Gastroesophageal sphincter (tissue), 4 donors: ENCODE results near the gene SMG6. TPM values are rescaled to one million over a fixed set of nuclear protein-coding genes. Genes with fewer than 3 reads are reported as not detected.

Source experiments
- ATAC-seq: fragments of 150-250 bp; one replicate; pipeline ENCODE4 v1.9.1; 2016; ENCODE audit warnings: mild to moderate bottlenecking, moderate library complexity
- H3K27ac ChIP-seq, 4 donors: fragments of 200-600 bp; sonication (generic) in 3 of 4; 1 replicate in 3 of 4; 2 replicates in 1 of 4; pipeline ENCODE4 v1.5.1; 2016 to 2019
- H3K27me3 ChIP-seq: fragments of 200-600 bp; sonication (generic); one replicate; pipeline ENCODE4 v1.5.1; 2019
- H3K36me3 ChIP-seq, 2 donors: fragments of 200-600 bp; sonication (generic); one replicate each; pipeline ENCODE4 v1.5.1; 2019; ENCODE audit warnings: control low read depth in 1 of 2
- H3K4me1 ChIP-seq, 3 donors: fragments of 200-600 bp; sonication (generic); 1 replicate in 2 of 3; 2 replicates in 1 of 3; pipeline ENCODE4 v1.5.1; 2016 to 2019; ENCODE audit warnings: control low read depth in 2 of 3
- H3K4me3 ChIP-seq, 2 donors: fragments of 200-600 bp; sonication (generic); one replicate each; pipeline ENCODE4 v1.5.1; 2019; ENCODE audit warnings: mild to moderate bottlenecking in 1 of 2, moderate library complexity in 1 of 2
- H3K9me3 ChIP-seq, 3 donors: fragments of 200-600 bp; sonication (generic); one replicate each; pipeline ENCODE4 v1.5.1; 2017 to 2019; ENCODE audit warnings: control low read depth in 2 of 3
- EP300 ChIP-seq: sonication (generic); formaldehyde crosslinking; IDR thresholded peaks from one replicate; pipeline ENCODE4 v1.6.1; 2017; ENCODE audit warnings: antibody characterized with exemption, mild to moderate bottlenecking
- POLR2A ChIP-seq, 2 donors: fragments of 450-650 bp; IDR thresholded peaks; one replicate each; pipeline ENCODE4 v1.6.1; 2017; ENCODE audit warnings: antibody characterized with exemption in 2 of 2, mild to moderate bottlenecking in 2 of 2, moderate library complexity in 1 of 2
- POLR2AphosphoS5 ChIP-seq: sonication (generic); formaldehyde crosslinking; IDR thresholded peaks from one replicate; pipeline ENCODE4 v1.6.1; 2017; ENCODE audit warnings: antibody characterized with exemption
- WGBS, 2 donors: methylation state at CpG; one replicate each; pipeline ENCODE4 v1.1.5; 2018; ENCODE audit warnings: low coverage in 1 of 2; 5-methylcytosine and 5-hydroxymethylcytosine counted together
- total RNA-seq, 4 donors: library from RNA; depleted of rRNA; stranded (reverse); fragments of >200 nt; gene quantifications; one replicate each; pipeline ENCODE4 v1.1.0, GENCODE V29; 2016
- TF ChIP-seq, protein P1 (sequence below), 4 experiments: fragments of 200-600 bp in 2 of 4; fragments of 450-650 bp in 2 of 4; sonication (generic) in 1 of 4; IDR thresholded peaks; one replicate each; pipeline ENCODE4 v1.5.1; 2017 to 2019; ENCODE audit warnings: antibody characterized with exemption in 4 of 4, mild to moderate bottlenecking in 2 of 4, moderate library complexity in 2 of 4

The SMG6 gene
- total RNA-seq, 4 donors from 2014 or later = 27.2 to 75.5 (median 43.9) TPM

- peaks cover 25 to 73% (median 37%) of the 10 kb centered on the region in 3 donors for H3K4me1 ChIP-seq
- WGBS, 2 donors = 42 to 66% methylated on average over 9 to 10 of the region's 10 CpGs
Measured at GRCh38 chr17:2212400-2212981, 91.1 kb downstream of the SMG6 start.

DNA sequence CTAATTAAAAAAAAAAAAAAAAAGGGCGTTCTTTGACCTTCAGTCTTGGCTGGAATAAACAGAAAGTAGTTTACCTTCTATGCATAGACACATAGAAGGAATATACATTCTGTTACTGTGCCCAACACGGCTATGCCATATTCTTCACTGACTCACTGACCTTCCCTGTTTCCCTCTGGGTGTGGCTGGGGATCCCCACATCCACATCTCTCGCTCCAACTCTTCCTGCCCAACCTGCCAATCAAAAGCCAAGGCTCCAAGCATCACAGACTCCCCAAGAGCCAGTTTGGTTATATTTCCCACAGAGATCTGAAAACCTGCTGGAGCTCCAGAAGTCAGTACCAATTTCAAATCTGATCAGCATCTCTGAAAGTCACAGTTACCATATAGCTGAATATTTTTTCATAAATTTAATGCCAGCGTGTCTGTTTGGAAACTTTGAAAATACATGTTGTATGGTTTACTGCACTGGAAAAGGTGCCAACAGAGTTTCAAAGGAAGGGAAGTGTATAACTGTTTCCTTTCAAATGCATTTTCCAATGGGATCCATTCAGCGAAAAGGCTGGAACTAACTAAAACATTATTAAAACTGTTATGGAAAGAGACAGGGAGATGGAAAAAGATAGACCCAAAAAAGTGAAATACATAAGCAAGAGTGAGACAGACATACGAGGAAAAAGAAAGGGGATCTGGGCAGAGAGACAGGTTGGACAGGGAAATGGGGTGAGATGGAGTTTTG, 91.8 kb downstream of the SMG6 start:
- no peak for TF ChIP-seq POLR2A (IDR thresholded peaks at IDR 0.05)
- TF ChIP-seq, protein P1, sequence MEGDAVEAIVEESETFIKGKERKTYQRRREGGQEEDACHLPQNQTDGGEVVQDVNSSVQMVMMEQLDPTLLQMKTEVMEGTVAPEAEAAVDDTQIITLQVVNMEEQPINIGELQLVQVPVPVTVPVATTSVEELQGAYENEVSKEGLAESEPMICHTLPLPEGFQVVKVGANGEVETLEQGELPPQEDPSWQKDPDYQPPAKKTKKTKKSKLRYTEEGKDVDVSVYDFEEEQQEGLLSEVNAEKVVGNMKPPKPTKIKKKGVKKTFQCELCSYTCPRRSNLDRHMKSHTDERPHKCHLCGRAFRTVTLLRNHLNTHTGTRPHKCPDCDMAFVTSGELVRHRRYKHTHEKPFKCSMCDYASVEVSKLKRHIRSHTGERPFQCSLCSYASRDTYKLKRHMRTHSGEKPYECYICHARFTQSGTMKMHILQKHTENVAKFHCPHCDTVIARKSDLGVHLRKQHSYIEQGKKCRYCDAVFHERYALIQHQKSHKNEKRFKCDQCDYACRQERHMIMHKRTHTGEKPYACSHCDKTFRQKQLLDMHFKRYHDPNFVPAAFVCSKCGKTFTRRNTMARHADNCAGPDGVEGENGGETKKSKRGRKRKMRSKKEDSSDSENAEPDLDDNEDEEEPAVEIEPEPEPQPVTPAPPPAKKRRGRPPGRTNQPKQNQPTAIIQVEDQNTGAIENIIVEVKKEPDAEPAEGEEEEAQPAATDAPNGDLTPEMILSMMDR (IDR thresholded peaks at IDR 0.05) = no peak
- TF ChIP-seq POLR2AphosphoS5 = no peak
- no peak overlapping the region for H3K4me3 ChIP-seq
- no peaks in the 10 kb centered on the region for H3K9me3 ChIP-seq
- no peak for ATAC-seq
- no peaks in the 10 kb centered on the region for H3K27me3 ChIP-seq
- H3K27ac ChIP-seq = peak overlapping the region; percentile 80 to 96 (median 88)
- peaks cover 25 to 77% (median 37%) of the 10 kb centered on the region in 3 donors for H3K4me1 ChIP-seq
- 80 to 81% methylated on average over 4 to 6 of the region's 6 CpGs for WGBS, 2 donors
- H3K36me3 ChIP-seq = no peaks in the 10 kb centered on the region

More at GRCh38 chr17:2212400-2212981, 91.1 kb downstream of the SMG6 start:
- no peaks in the 10 kb centered on the region for H3K9me3 ChIP-seq
- peak; percentile 76 for ATAC-seq
- no peaks in the 10 kb centered on the region for H3K27me3 ChIP-seq
- no peaks in the 10 kb centered on the region for H3K36me3 ChIP-seq
- peak overlapping the region; percentile 80 to 96 (median 88) for H3K27ac ChIP-seq
- TF ChIP-seq POLR2AphosphoS5 (peak; percentile 76), POLR2A (IDR thresholded peaks at IDR 0.05) (no peak)
- no peak overlapping the region for H3K4me3 ChIP-seq

GRCh38 chr17:2210726-2211125, 92.9 kb downstream of the SMG6 start:
- no peak for TF ChIP-seq POLR2AphosphoS5
- TF ChIP-seq, protein P1 (IDR thresholded peaks at IDR 0.05) = no peak
- no peak for TF ChIP-seq POLR2A (IDR thresholded peaks at IDR 0.05)
- no peak for TF ChIP-seq EP300
- Histone ChIP-seq H3K36me3 (no peaks in the 10 kb centered on the region), H3K9me3 (no peaks in the 10 kb centered on the region), H3K4me1 (peaks cover 22 to 77% (median 28%) of the 10 kb centered on the region in 3 donors), H3K27me3 (no peaks in the 10 kb centered on the region), H3K4me3 (no peak overlapping the region), H3K27ac (peak overlapping the region in 2 of 4 donors; percentile 80 to 86)
- WGBS, 2 donors = 89% methylated on average over 2 of the region's 2 CpGs; no CpG with 5 or more reads in 1 of the 2 donors
- no peak for ATAC-seq

GRCh38 chr17:2207815-2208515, 95.6 kb downstream of the SMG6 start:
- H3K27me3 ChIP-seq = no peaks in the 10 kb centered on the region
- H3K4me1 ChIP-seq = peaks cover 5 to 57% (median 11%) of the 10 kb centered on the region in 3 donors
- H3K27ac ChIP-seq = peak overlapping the region; percentile 17 to 55 (median 42)
- 60 to 81% methylated on average over 4 to 6 of the region's 12 CpGs for WGBS, 2 donors
- TF ChIP-seq EP300 (no peak), POLR2A (IDR thresholded peaks at IDR 0.05) (no peak), POLR2AphosphoS5 (no peak)
- TF ChIP-seq, protein P1 (IDR thresholded peaks at IDR 0.05) = no peak
- no peaks in the 10 kb centered on the region for H3K9me3 ChIP-seq
- no peak for ATAC-seq
- H3K4me3 ChIP-seq = no peak overlapping the region
- H3K36me3 ChIP-seq = no peaks in the 10 kb centered on the region

DNA sequence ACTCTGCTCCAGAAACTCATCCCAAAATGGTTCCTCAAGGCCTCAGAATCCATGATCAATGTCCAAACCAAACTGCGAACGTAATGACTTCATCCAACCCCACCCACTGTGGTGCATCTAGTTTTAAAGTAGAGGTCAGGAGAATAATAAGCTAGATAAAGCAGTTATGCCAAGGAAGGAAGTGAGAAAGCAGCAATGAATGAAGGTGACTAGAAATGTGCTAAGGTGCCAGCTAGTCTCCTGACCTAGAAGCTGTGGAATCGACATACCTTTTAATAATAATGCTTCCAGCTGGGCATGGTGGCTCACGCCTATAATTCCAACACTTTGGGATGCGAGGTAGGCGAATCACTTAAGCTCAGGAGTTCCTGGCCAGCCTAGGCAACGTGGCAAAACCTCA, 99.2 kb downstream of the SMG6 start:
- H3K4me3 ChIP-seq = no peak overlapping the region
- no peaks in the 10 kb centered on the region for H3K9me3 ChIP-seq
- ATAC-seq = no peak
- H3K27me3 ChIP-seq = no peaks in the 10 kb centered on the region
- peaks cover 0 to 5% of the 10 kb centered on the region in 2 donors for H3K36me3 ChIP-seq
- TF ChIP-seq, protein P1 (IDR thresholded peaks at IDR 0.05) = no peak
- no peak for TF ChIP-seq POLR2AphosphoS5
- H3K4me1 ChIP-seq = peaks cover 0 to 41% (median 0%) of the 10 kb centered on the region in 3 donors
- no peak overlapping the region for H3K27ac ChIP-seq
- 84 to 92% methylated on average over 5 to 7 of the region's 7 CpGs for WGBS, 2 donors
